ENCODE measurements around the gene NAALADL2.

The NAALADL2 gene

DNA sequence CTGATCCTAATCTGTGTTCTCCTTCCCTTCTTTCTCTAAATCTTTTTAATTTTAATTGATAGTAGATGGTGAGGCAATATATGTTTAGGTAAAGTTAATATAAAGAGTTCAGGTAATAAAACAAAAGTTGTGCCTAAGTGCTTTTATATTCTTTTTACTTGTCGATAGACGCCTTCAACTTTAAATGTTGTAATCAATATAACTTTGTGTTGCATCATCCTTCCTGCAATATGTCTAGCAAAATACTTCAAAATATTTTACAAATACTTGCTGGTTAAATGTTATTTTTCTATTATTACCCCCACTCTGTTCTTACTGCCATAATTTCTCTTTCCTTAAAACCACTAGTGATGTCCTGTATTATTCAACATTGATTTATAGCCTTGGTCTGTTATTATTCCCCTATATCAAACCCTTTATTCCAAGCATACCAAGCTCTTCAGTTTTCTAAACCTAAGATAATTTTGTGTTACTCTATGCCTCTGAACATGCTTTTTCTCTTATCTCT lies 92.4 kb downstream of the NAALADL2 start:
- peaks cover 11% of the 10 kb centered on the region for H3K4me1 ChIP-seq (ENCODE audit: insufficient read depth, low read length)
- no peak overlapping the region for H3K9ac ChIP-seq (ENCODE audit: low read length)
- H3K36me3 ChIP-seq (ENCODE audit: insufficient read depth, low read length): no peaks in the 10 kb centered on the region
- no peak overlapping the region for H3K4me3 ChIP-seq (ENCODE audit: low read depth in 1 of 2, low read length in 2 of 2)
- no peaks in the 10 kb centered on the region for H3K27me3 ChIP-seq (ENCODE audit: control insufficient read depth in 1 of 2, insufficient read depth in 2 of 2, low read length in 2 of 2)
- no peaks in the 10 kb centered on the region for H3K9me3 ChIP-seq (ENCODE audit: low read length)
- no peak overlapping the region for H3K27ac ChIP-seq (ENCODE audit: low read depth, low read length)

GRCh38 chr3:174953068-174953467 lies 93.9 kb downstream of the NAALADL2 start:
- Histone ChIP-seq H3K9me3 (ENCODE audit: low read length) (no peaks in the 10 kb centered on the region), H3K27me3 (ENCODE audit: control insufficient read depth in 1 of 2, insufficient read depth in 2 of 2, low read length in 2 of 2) (no peaks in the 10 kb centered on the region), H3K9ac (ENCODE audit: low read length) (no peak overlapping the region), H3K36me3 (ENCODE audit: insufficient read depth, low read length) (no peaks in the 10 kb centered on the region), H3K27ac (ENCODE audit: low read depth, low read length) (no peak overlapping the region), H3K4me1 (ENCODE audit: insufficient read depth, low read length) (peaks cover 14% of the 10 kb centered on the region), H3K4me3 (ENCODE audit: low read depth in 1 of 2, low read length in 2 of 2) (no peak overlapping the region)

DNA sequence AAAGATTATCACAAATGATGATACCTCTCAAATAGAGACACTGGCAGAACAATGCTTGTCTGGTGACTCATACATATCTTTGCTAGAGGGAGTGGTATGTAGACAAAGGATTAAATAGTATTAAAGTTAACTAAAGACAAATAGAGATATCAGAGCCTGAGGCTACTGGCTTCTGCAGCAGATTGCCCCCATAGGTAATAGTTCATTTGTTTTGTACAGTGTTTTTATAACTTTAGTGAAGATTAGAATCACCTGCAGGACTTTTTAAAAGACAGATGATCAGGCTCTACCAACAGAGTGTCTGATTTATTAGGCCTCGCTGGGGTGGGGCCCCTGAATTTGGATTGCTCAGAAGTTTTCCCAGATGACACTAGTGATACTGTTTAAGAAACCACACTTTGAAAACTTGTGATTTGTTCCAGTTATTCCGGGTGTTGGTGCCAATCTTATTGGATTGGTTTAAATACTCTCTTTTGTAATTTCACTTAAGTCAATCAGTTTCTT lies 96.4 kb downstream of the NAALADL2 start:
- Histone ChIP-seq H3K27me3 (ENCODE audit: control insufficient read depth in 1 of 2, insufficient read depth in 2 of 2, low read length in 2 of 2) (no peaks in the 10 kb centered on the region), H3K36me3 (ENCODE audit: insufficient read depth, low read length) (no peaks in the 10 kb centered on the region), H3K9ac (ENCODE audit: low read length) (no peak overlapping the region), H3K27ac (ENCODE audit: low read depth, low read length) (no peak overlapping the region), H3K4me1 (ENCODE audit: insufficient read depth, low read length) (peaks cover 10% of the 10 kb centered on the region), H3K9me3 (ENCODE audit: low read length) (no peaks in the 10 kb centered on the region), H3K4me3 (ENCODE audit: low read depth in 1 of 2, low read length in 2 of 2) (no peak overlapping the region)

- H3K36me3 ChIP-seq (ENCODE audit: insufficient read depth, low read length): no peaks in the 10 kb centered on the region
- peaks cover 10% of the 10 kb centered on the region for H3K4me1 ChIP-seq (ENCODE audit: insufficient read depth, low read length)
- no peak overlapping the region for H3K27ac ChIP-seq (ENCODE audit: low read depth, low read length)
- no peaks in the 10 kb centered on the region for H3K9me3 ChIP-seq (ENCODE audit: low read length)
- no peak overlapping the region for H3K4me3 ChIP-seq (ENCODE audit: low read depth in 1 of 2, low read length in 2 of 2)
- no peaks in the 10 kb centered on the region for H3K27me3 ChIP-seq (ENCODE audit: control insufficient read depth in 1 of 2, insufficient read depth in 2 of 2, low read length in 2 of 2)
- H3K9ac ChIP-seq (ENCODE audit: low read length): no peak overlapping the region
Measured at GRCh38 chr3:174957081-174957480, 97.9 kb downstream of the NAALADL2 start.

DNA sequence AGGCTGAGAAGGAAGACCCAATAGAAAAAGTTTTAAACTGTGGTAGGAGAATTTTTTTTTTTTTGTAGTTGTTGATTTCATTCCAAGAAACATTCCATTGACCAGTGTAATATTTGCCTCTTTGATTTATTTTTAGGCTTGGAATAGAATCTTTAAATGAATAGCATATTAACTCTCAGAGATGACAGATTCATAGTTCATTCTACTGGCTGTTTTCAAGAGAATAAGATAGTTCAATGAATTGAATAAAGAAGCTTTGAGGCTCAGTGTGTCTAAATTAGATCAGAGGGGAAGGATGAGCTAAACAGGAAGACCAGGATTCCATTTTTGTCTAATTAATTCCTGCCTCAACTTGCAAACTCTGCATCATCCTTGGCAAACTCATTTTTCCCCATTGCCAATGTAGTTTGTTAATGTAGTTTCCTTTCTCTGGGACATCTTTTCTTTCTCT lies 98.4 kb downstream of the NAALADL2 start:
- Histone ChIP-seq H3K4me1 (ENCODE audit: insufficient read depth, low read length) (peaks cover 10% of the 10 kb centered on the region), H3K9ac (ENCODE audit: low read length) (no peak overlapping the region), H3K9me3 (ENCODE audit: low read length) (no peaks in the 10 kb centered on the region), H3K4me3 (ENCODE audit: low read depth in 1 of 2, low read length in 2 of 2) (no peak overlapping the region), H3K36me3 (ENCODE audit: insufficient read depth, low read length) (no peaks in the 10 kb centered on the region), H3K27me3 (ENCODE audit: control insufficient read depth in 1 of 2, insufficient read depth in 2 of 2, low read length in 2 of 2) (no peaks in the 10 kb centered on the region), H3K27ac (ENCODE audit: low read depth, low read length) (no peak overlapping the region)

GRCh38 chr3:174958671-174959328 lies 99.7 kb downstream of the NAALADL2 start:
- no peak overlapping the region for H3K27ac ChIP-seq (ENCODE audit: low read depth, low read length)
- no peak overlapping the region for H3K9ac ChIP-seq (ENCODE audit: low read length)
- no peaks in the 10 kb centered on the region for H3K27me3 ChIP-seq (ENCODE audit: control insufficient read depth in 1 of 2, insufficient read depth in 2 of 2, low read length in 2 of 2)
- H3K4me3 ChIP-seq (ENCODE audit: low read depth in 1 of 2, low read length in 2 of 2): no peak overlapping the region
- no peaks in the 10 kb centered on the region for H3K36me3 ChIP-seq (ENCODE audit: insufficient read depth, low read length)
- H3K9me3 ChIP-seq (ENCODE audit: low read length): no peaks in the 10 kb centered on the region
- H3K4me1 ChIP-seq (ENCODE audit: insufficient read depth, low read length): peaks cover 10% of the 10 kb centered on the region

DNA sequence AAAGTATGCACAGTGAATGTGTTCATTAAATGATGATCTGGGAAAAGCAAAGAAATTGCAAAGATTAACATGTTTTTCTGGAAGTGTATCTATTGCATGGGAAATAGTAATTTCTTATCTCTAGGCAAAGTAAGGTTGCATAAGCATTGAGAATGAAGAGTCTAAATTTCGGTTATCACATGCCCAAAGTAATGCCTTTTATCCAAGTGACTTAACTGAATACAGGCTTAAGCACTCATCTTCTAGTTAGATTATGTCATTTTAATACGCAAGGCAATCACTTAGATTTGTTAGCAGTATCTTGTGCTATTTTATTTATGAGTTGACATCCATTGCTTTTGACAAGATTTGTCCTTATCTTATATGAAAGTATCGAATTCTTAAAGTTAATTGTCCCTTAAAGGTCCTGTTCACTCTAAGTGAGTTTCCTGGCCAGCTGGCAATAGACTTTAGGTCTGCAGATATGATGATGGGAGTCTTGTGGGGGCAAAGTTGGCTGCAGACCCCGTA lies 100.5 kb downstream of the NAALADL2 start:
- Histone ChIP-seq H3K36me3 (ENCODE audit: insufficient read depth, low read length) (no peaks in the 10 kb centered on the region), H3K4me1 (ENCODE audit: insufficient read depth, low read length) (peaks cover 10% of the 10 kb centered on the region), H3K27me3 (ENCODE audit: control insufficient read depth in 1 of 2, insufficient read depth in 2 of 2, low read length in 2 of 2) (no peaks in the 10 kb centered on the region), H3K9ac (ENCODE audit: low read length) (no peak overlapping the region), H3K9me3 (ENCODE audit: low read length) (no peaks in the 10 kb centered on the region), H3K27ac (ENCODE audit: low read depth, low read length) (no peak overlapping the region), H3K4me3 (ENCODE audit: low read depth in 1 of 2, low read length in 2 of 2) (no peak overlapping the region)

- no peaks in the 10 kb centered on the region for H3K9me3 ChIP-seq (ENCODE audit: low read length)
- no peaks in the 10 kb centered on the region for H3K36me3 ChIP-seq (ENCODE audit: insufficient read depth, low read length)
- no peak overlapping the region for H3K4me3 ChIP-seq (ENCODE audit: low read depth in 1 of 2, low read length in 2 of 2)
- no peak overlapping the region for H3K27ac ChIP-seq (ENCODE audit: low read depth, low read length)
- no peak overlapping the region for H3K9ac ChIP-seq (ENCODE audit: low read length)
- H3K4me1 ChIP-seq (ENCODE audit: insufficient read depth, low read length): peaks cover 10% of the 10 kb centered on the region
- H3K27me3 ChIP-seq (ENCODE audit: control insufficient read depth in 1 of 2, insufficient read depth in 2 of 2, low read length in 2 of 2): no peaks in the 10 kb centered on the region
Measured at GRCh38 chr3:174960898-174961297, 101.8 kb downstream of the NAALADL2 start.

DNA sequence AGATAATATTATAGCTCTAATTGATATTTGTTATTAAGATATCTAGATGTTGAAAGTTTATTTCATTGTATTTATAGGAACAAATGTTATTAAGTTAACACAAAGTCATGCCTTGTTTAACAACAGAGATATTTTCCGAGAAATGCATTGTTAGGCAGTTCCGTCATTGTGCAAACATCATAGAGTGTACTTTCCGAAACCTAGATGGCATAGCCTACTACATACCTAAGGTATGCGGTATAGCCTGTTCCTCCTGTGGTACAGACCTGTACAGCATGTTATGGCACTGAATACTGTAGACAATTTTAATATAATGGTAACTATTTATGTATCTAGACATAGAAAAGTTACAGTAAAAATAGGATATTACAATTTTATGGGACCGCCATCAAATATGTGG lies 114.3 kb downstream of the NAALADL2 start:
- no peaks in the 10 kb centered on the region for H3K36me3 ChIP-seq (ENCODE audit: insufficient read depth, low read length)
- H3K27ac ChIP-seq (ENCODE audit: low read depth, low read length): no peak overlapping the region
- no peak overlapping the region for H3K9ac ChIP-seq (ENCODE audit: low read length)
- H3K4me3 ChIP-seq (ENCODE audit: low read depth in 1 of 2, low read length in 2 of 2): no peak overlapping the region
- H3K27me3 ChIP-seq (ENCODE audit: control insufficient read depth in 1 of 2, insufficient read depth in 2 of 2, low read length in 2 of 2): no peaks in the 10 kb centered on the region
- H3K9me3 ChIP-seq (ENCODE audit: low read length): no peaks in the 10 kb centered on the region
- H3K4me1 ChIP-seq (ENCODE audit: insufficient read depth, low read length): no peaks in the 10 kb centered on the region

GRCh38 chr3:174986685-174987084 lies 127.6 kb downstream of the NAALADL2 start:
- Histone ChIP-seq H3K27ac (ENCODE audit: low read depth, low read length) (no peak overlapping the region), H3K36me3 (ENCODE audit: insufficient read depth, low read length) (no peaks in the 10 kb centered on the region), H3K9me3 (ENCODE audit: low read length) (no peaks in the 10 kb centered on the region), H3K9ac (ENCODE audit: low read length) (no peak overlapping the region), H3K4me1 (ENCODE audit: insufficient read depth, low read length) (no peaks in the 10 kb centered on the region), H3K27me3 (ENCODE audit: control insufficient read depth in 1 of 2, insufficient read depth in 2 of 2, low read length in 2 of 2) (no peaks in the 10 kb centered on the region), H3K4me3 (ENCODE audit: low read depth in 1 of 2, low read length in 2 of 2) (no peak overlapping the region)

GRCh38 chr3:175001091-175001490 lies 142.0 kb downstream of the NAALADL2 start:
- H3K9ac ChIP-seq (ENCODE audit: low read length): no peak overlapping the region

DNA sequence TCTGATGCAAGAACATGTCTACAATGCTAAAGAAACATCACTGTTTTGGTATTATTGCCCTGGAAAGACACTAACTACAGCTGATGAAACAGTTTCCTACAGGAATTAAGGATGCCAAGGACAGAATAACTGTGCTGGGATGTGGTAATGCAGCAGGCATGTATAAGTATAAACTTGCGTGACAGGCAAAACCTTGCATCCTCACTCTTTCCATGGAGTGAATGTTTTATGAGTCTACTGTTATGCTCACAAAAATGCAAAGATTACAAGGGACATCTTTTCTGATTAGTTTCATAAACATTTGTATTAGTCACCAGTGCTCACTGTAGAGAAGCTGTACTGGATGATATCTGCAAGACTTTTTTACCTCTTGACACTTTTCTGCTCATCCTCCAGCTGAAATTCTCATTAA lies 143.6 kb downstream of the NAALADL2 start:
- Histone ChIP-seq H3K9ac (ENCODE audit: low read length) (no peak overlapping the region), H3K9me3 (ENCODE audit: low read length) (no peaks in the 10 kb centered on the region), H3K4me3 (ENCODE audit: low read depth in 1 of 2, low read length in 2 of 2) (no peak overlapping the region), H3K27ac (ENCODE audit: low read depth, low read length) (no peak overlapping the region), H3K4me1 (ENCODE audit: insufficient read depth, low read length) (peaks cover 4% of the 10 kb centered on the region), H3K36me3 (ENCODE audit: insufficient read depth, low read length) (no peaks in the 10 kb centered on the region), H3K27me3 (ENCODE audit: control insufficient read depth in 1 of 2, insufficient read depth in 2 of 2, low read length in 2 of 2) (no peaks in the 10 kb centered on the region)

More at GRCh38 chr3:175001091-175001490, 142.0 kb downstream of the NAALADL2 start:
- no peak overlapping the region for H3K4me3 ChIP-seq (ENCODE audit: low read depth in 1 of 2, low read length in 2 of 2)
- peaks cover 4% of the 10 kb centered on the region for H3K4me1 ChIP-seq (ENCODE audit: insufficient read depth, low read length)
- no peaks in the 10 kb centered on the region for H3K27me3 ChIP-seq (ENCODE audit: control insufficient read depth in 1 of 2, insufficient read depth in 2 of 2, low read length in 2 of 2)
- no peak overlapping the region for H3K27ac ChIP-seq (ENCODE audit: low read depth, low read length)
- H3K36me3 ChIP-seq (ENCODE audit: insufficient read depth, low read length): no peaks in the 10 kb centered on the region
- no peaks in the 10 kb centered on the region for H3K9me3 ChIP-seq (ENCODE audit: low read length)

Data from muscle layer of colon (tissue), 2 donors.